ENCODE data around the gene UBE2G2.

Gene UBE2G2

GRCh38 chr21:44751799-44752636, 49.6 kb downstream of the UBE2G2 start:
- Mint-ChIP-seq H3K36me3 (ENCODE audit: low read depth) (peaks cover 4% of the 10 kb centered on the region), H3K4me1 (peaks cover 24% of the 10 kb centered on the region), H3K4me3 (no peak overlapping the region), H3K27ac (peak overlapping the region; percentile 44 to 74 (median 69)), H3K27me3 (ENCODE audit: low read depth) (peaks cover 17% of the 10 kb centered on the region), H3K9me3 (peaks cover 15% of the 10 kb centered on the region)
- no peak for TF ChIP-seq CTCF (IDR thresholded peaks at IDR 0.05; ENCODE audit: unreplicated experiment in 3 of 3)

- Mint-ChIP-seq H3K36me3 (ENCODE audit: low read depth) (peaks cover 4% of the 10 kb centered on the region), H3K4me3 (no peak overlapping the region), H3K4me1 (peaks cover 19% of the 10 kb centered on the region), H3K9me3 (peaks cover 15% of the 10 kb centered on the region), H3K27ac (no peak overlapping the region), H3K27me3 (ENCODE audit: low read depth) (peaks cover 17% of the 10 kb centered on the region)
- TF ChIP-seq CTCF (IDR thresholded peaks at IDR 0.05; ENCODE audit: unreplicated experiment in 3 of 3), result no peak
Measured at GRCh38 chr21:44751186-44751798, 50.3 kb downstream of the UBE2G2 start.

DNA sequence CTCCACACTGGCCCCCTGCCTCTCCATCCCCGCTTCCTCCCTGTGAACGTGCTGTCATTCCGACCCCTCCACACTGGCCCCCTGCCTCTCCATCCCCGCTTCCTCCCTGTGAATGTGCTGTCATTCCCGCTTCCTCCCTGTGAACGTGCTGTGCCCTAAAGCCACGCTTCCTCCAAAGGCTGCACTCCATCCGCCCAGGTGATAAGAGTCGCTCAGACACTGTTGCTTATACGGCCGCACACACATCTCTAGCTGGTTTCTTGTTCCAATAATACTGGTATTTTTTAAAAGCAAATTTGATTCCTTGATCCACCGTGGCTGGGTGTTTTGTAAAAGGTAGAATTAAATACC, 51.0 kb downstream of the UBE2G2 start:
- TF ChIP-seq CTCF (IDR thresholded peaks at IDR 0.05; ENCODE audit: unreplicated experiment in 3 of 3), result no peak
- H3K36me3 Mint-ChIP-seq (ENCODE audit: low read depth), result peaks cover 4% of the 10 kb centered on the region
- no peak overlapping the region for H3K4me3 Mint-ChIP-seq
- H3K27me3 Mint-ChIP-seq (ENCODE audit: low read depth), result peaks cover 14% of the 10 kb centered on the region
- H3K27ac Mint-ChIP-seq, result peak overlapping the region in 2 of 3 experiments; percentile 24 to 31
- peaks cover 19% of the 10 kb centered on the region for H3K4me1 Mint-ChIP-seq
- H3K9me3 Mint-ChIP-seq, result peaks cover 15% of the 10 kb centered on the region

DNA sequence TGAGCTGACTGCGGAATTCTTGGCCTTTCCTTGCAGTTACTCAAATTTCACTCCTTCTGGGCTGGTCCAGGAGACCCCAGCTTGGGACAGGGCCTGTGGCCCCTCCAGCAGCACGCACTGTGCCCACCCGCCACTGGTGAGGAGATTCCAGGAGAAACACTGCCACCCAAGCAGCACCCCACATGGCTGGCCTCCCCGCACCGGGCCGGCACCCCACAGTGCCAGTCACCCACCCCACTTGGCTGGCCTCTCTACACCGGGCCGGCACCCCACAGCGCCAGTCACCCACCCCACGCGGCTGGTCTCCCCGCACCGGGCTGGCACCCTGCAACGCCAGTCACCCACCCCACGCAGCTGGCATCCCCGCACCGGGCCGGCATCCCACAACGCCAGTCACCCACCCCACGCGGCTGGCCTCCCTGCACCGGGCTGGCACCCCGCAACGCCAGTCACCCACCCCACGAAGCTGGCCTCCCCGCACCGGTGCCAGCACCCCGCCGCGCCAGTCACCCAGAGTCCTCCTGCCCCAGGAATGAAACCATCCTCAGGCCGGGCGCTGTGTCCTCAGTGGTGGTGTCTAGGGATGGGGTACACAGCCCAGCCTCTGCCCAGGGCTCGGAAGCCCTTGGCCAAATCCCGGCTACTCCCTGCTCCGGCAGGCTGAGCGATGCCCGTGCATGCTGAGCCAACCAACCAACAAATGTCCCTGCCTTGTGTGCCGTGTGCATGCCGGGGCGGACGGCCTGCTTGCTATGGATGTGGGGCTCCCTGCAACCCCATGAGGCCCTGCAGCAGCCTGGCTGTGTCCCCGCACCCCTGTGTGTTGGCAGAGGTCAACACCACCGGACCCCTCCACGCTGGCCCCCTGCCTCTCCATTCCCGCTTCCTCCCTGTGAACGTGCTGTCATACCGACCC, 51.6 kb downstream of the UBE2G2 start:
- Mint-ChIP-seq H3K27ac (peak overlapping the region in 1 of 3 experiments; percentile 31), H3K27me3 (ENCODE audit: low read depth) (peaks cover 14% of the 10 kb centered on the region), H3K4me1 (peaks cover 19% of the 10 kb centered on the region)

More for the DNA sequence above, 51.6 kb downstream of the UBE2G2 start:
- Mint-ChIP-seq H3K9me3 (peaks cover 13% of the 10 kb centered on the region), H3K4me3 (no peak overlapping the region), H3K36me3 (ENCODE audit: low read depth) (peaks cover 3% of the 10 kb centered on the region)
- no peak for TF ChIP-seq CTCF (IDR thresholded peaks at IDR 0.05; ENCODE audit: unreplicated experiment in 3 of 3)

All from nephron (organoid).